DMS53 (cell line): ENCODE results near the gene SKOR2.

Experiments
- DNase-seq: peaks from one replicate; lab custom pipeline; 2025; lab: John Stamatoyannopoulos, UW

The SKOR2 gene

GRCh38 chr18:47251289-47252120 is at the start of gene SKOR2:
SKOR2 (minus strand) TSS chr18:47251660; CDS start chr18:47249183, 2,477 bp downstream.
- peak; percentile 22 for DNase-seq

- no peak for DNase-seq
Measured at GRCh38 chr18:47296462-47296861, 45.0 kb upstream of the SKOR2 start.

GRCh38 chr18:47294801-47295200 is 43.3 kb upstream of the SKOR2 start:
- DNase-seq: no peak

GRCh38 chr18:47288741-47289140 is 37.3 kb upstream of the SKOR2 start:
- no peak for DNase-seq

- no peak for DNase-seq
Measured at GRCh38 chr18:47287911-47288585, 36.6 kb upstream of the SKOR2 start.

- no peak for DNase-seq
Measured at GRCh38 chr18:47286776-47287410, 35.4 kb upstream of the SKOR2 start.

- DNase-seq: no peak
Measured at GRCh38 chr18:47285456-47285855, 34.0 kb upstream of the SKOR2 start.

- DNase-seq: no peak
Measured at GRCh38 chr18:47284721-47285395, 33.4 kb upstream of the SKOR2 start.

- DNase-seq: peak; percentile 74
Measured at GRCh38 chr18:47283476-47283875, 32.0 kb upstream of the SKOR2 start.

GRCh38 chr18:47280121-47280520 is 28.7 kb upstream of the SKOR2 start:
- DNase-seq: no peak

- no peak for DNase-seq
Measured at GRCh38 chr18:47274961-47275360, 23.5 kb upstream of the SKOR2 start.

- peak; percentile 23 for DNase-seq
Measured at GRCh38 chr18:47265197-47265596, 13.7 kb upstream of the SKOR2 start.

- no peak for DNase-seq
Measured at GRCh38 chr18:47264308-47264700, 12.8 kb upstream of the SKOR2 start.

GRCh38 chr18:47263430-47264307 is 12.2 kb upstream of the SKOR2 start:
- DNase-seq: peak; percentile 60

GRCh38 chr18:47263150-47263429 is 11.6 kb upstream of the SKOR2 start:
- no peak for DNase-seq

- DNase-seq: peak; percentile 49
Measured at GRCh38 chr18:47262301-47263149, 11.1 kb upstream of the SKOR2 start.

GRCh38 chr18:47261902-47262300 is 10.4 kb upstream of the SKOR2 start:
- peak; percentile 40 for DNase-seq

GRCh38 chr18:47260924-47261701 is 9.7 kb upstream of the SKOR2 start:
- DNase-seq: no peak

- peak; percentile 58 for DNase-seq
Measured at GRCh38 chr18:47260120-47260923, 8.9 kb upstream of the SKOR2 start.
